HepG2 (cell line): ENCODE data around the gene SHISAL1. TPM values are rescaled to one million over a fixed set of nuclear protein-coding genes. Genes with fewer than 3 reads are reported as not detected.

Experiments
- ATAC-seq: fragments of 200-7000 bp; cut with Tn5 transposase; 3 replicates; pipeline ENCODE4 v1.9.1; 2020; ENCODE audit warnings: mild to moderate bottlenecking, moderate library complexity
- Bru-seq: library from RNA; stranded (reverse); fragments of 400-500 nt; gene quantifications from one replicate; lab custom pipeline; 2021; lab: Mats Ljungman, UMichigan
- BruChase-seq, 2 experiments: library from RNA; stranded (reverse); fragments of 400-500 nt; gene quantifications; one replicate each; lab custom pipeline; 2021; lab: Mats Ljungman, UMichigan
- BruUV-seq: library from RNA; stranded (reverse); fragments of 400-500 nt; replicated peaks from 2 replicates; lab custom pipeline; 2021; lab: Mats Ljungman, UMichigan
- CTCF ChIA-PET: fragments of 300-600 bp; formaldehyde crosslinking; extraction: SDS; loops from one replicate; lab custom pipeline; 2021; ENCODE audit warnings: low total read pairs, inconsistent platforms, low intra/inter-chr PET ratio; lab: Yijun Ruan, JAX
- POLR2A ChIA-PET: fragments of 350-600 bp; sonication (Branson Sonifier 250); formaldehyde crosslinking; loops from one replicate; lab custom pipeline; 2020; ENCODE audit warnings: antibody characterized with exemption, inconsistent platforms; lab: Yijun Ruan, JAX
- DNase-seq: peaks from one replicate; pipeline ENCODE4 v3.0.0-alpha.2; 2015; ENCODE audit warnings: low spot score
- FAIRE-seq: peaks from 3 replicates; lab custom pipeline; 2011; peaks lifted over from hg19 to GRCh38; lab: Jason Lieb, UNC
- H2AFZ ChIP-seq: one replicate; pipeline ENCODE4 v1.6.1; 2011; ENCODE audit warnings: low read length, inconsistent platforms
- H3K27ac ChIP-seq: fragments of 300-600 bp; 3 replicates; pipeline ENCODE4 v1.8.0; 2011; ENCODE audit warnings: mixed run types, mild to moderate bottlenecking, mixed read lengths, low read length, inconsistent platforms; ENCODE audit not compliant: insufficient read depth; ENCODE audit errors: extremely low read length
- H3K27me3 ChIP-seq, 2 experiments: fragments of 200-600 bp in 1 of 2; 2 replicates in 1 of 2; 3 replicates in 1 of 2; pipeline versions ENCODE4 v1.6.0 to v1.8.0; 2011; ENCODE audit warnings: low read length in 2 of 2, mild to moderate bottlenecking in 2 of 2, moderate library complexity in 2 of 2, inconsistent platforms in 1 of 2; ENCODE audit not compliant: insufficient read depth in 2 of 2, control insufficient read depth in 1 of 2
- H3K36me3 ChIP-seq, 2 experiments: fragments of 200-600 bp in 1 of 2; replicated peaks in 1 of 2; 2 replicates in 1 of 2; 3 replicates in 1 of 2; pipeline versions ENCODE4 v1.5.1 to v1.8.0; 2011; ENCODE audit warnings: low read length in 2 of 2, inconsistent platforms in 1 of 2; ENCODE audit not compliant: insufficient read depth in 2 of 2, control insufficient read depth in 1 of 2
- H3K4me1 ChIP-seq: 2 replicates; pipeline ENCODE4 v1.5.1; 2012; ENCODE audit warnings: low read length, inconsistent platforms; ENCODE audit not compliant: insufficient read depth
- H3K4me2 ChIP-seq: 2 replicates; pipeline ENCODE4 v1.6.0; 2011; ENCODE audit warnings: low read depth, low read length, inconsistent platforms
- H3K4me3 ChIP-seq, 3 experiments: fragments of 200-600 bp in 1 of 3; sonication (generic), shearing (Covaris generic) in 1 of 3; replicated peaks in 1 of 3; 2 replicates each; pipeline ENCODE4 v1.5.1; 2011 to 2016; ENCODE audit warnings: low read length in 3 of 3, inconsistent platforms in 2 of 3, low read depth in 2 of 3, mild to moderate bottlenecking in 2 of 3, control low read depth in 1 of 3, mixed read lengths in 1 of 3; ENCODE audit not compliant: insufficient read depth in 1 of 3
- H3K79me2 ChIP-seq: one replicate; pipeline ENCODE4 v1.6.1; 2011; ENCODE audit warnings: low read length, inconsistent platforms; ENCODE audit not compliant: insufficient read depth
- H3K9ac ChIP-seq: 2 replicates; pipeline ENCODE4 v1.6.0; 2011; ENCODE audit warnings: mild to moderate bottlenecking, low read depth, low read length, inconsistent platforms; ENCODE audit not compliant: insufficient read depth
- H3K9me3 ChIP-seq: 2 replicates; pipeline ENCODE4 v1.5.1; 2012; ENCODE audit warnings: mild to moderate bottlenecking, low read length
- H4K20me1 ChIP-seq: 2 replicates; pipeline ENCODE4 v1.6.0; 2011; ENCODE audit warnings: inconsistent platforms, mild to moderate bottlenecking, low read length, moderate library complexity; ENCODE audit not compliant: insufficient read depth
- ARNT2 ChIP-seq: sonication (generic); formaldehyde crosslinking; IDR thresholded peaks from 2 replicates; pipeline ENCODE4 v1.8.0; 2022; ENCODE audit warnings: mild to moderate bottlenecking, low read depth, missing genetic modification reagents, moderate library complexity
- ELK4 ChIP-seq: sonication (generic); formaldehyde crosslinking; IDR thresholded peaks from 2 replicates; pipeline ENCODE4 v1.9.0; 2021; ENCODE audit warnings: missing genetic modification reagents, borderline replicate concordance
- GTF3A ChIP-seq: sonication (generic); formaldehyde crosslinking; conservative IDR thresholded peaks from 2 replicates; pipeline ENCODE4 v1.4.0; 2020; ENCODE audit warnings: mild to moderate bottlenecking, missing genetic modification reagents
- ISL2 ChIP-seq: sonication (generic); formaldehyde crosslinking; IDR thresholded peaks from 2 replicates; pipeline ENCODE4 v1.5.0; 2020; ENCODE audit warnings: missing genetic modification reagents
- JDP2 ChIP-seq: sonication (generic); formaldehyde crosslinking; IDR thresholded peaks from 2 replicates; pipeline ENCODE4 v1.8.1; 2022; ENCODE audit warnings: missing genetic modification reagents, borderline replicate concordance
- PATZ1 ChIP-seq: sonication (generic); formaldehyde crosslinking; IDR thresholded peaks from 2 replicates; pipeline ENCODE4 v1.4.0; 2020; ENCODE audit warnings: missing genetic modification reagents
- SNAPC4 ChIP-seq: sonication (generic); formaldehyde crosslinking; IDR thresholded peaks from 2 replicates; pipeline ENCODE4 v1.4.0; 2020; ENCODE audit warnings: mild to moderate bottlenecking, missing genetic modification reagents
- ZNF549 ChIP-seq: sonication (generic); formaldehyde crosslinking; IDR thresholded peaks from 2 replicates; pipeline ENCODE4 v1.5.0; 2020; ENCODE audit warnings: missing genetic modification reagents
- ZNF792 ChIP-seq: IDR thresholded peaks from 2 replicates; pipeline ENCODE4 v1.6.1; 2016
- WGBS: methylation state at CpG from one replicate; pipeline ENCODE4 v1.1.6; 2017; ENCODE audit warnings: low lambda C conversion rate; 5-methylcytosine and 5-hydroxymethylcytosine counted together
- in situ Hi-C: cut with HindIII; loops from 2 replicates; pipeline ENCODE4 v1.10.0; 2017; ENCODE audit warnings: low pct_unique_long_range_greater_than_20kb; ENCODE audit not compliant: extremely low pct_ligation_motif_present
- intact Hi-C: fragments of 100-400 bp; cut with micrococcal nuclease; formaldehyde crosslinking; loops from one replicate; pipeline ENCODE4 v1.10.0; 2022; ENCODE audit not compliant: unreplicated experiment
- long read RNA-seq, 2 experiments: library from RNA in 1 of 2; library from polyadenylated mRNA in 1 of 2; stranded (forward) in 1 of 2; unstranded in 1 of 2; transcript quantifications; one replicate each; pipeline ENCODE4 v2.0.0, GENCODE V29; 2019 to 2022
- polyA minus RNA-seq, 3 experiments: library from RNA; depleted of rRNA, polyadenylated mRNA; stranded (reverse); fragments of >200 nt; gene quantifications; 2 replicates each; pipeline ENCODE4 v1.2.3, GENCODE V29; 2011; ENCODE audit warnings: low replicate concordance in 1 of 3
- polyA plus RNA-seq, 8 experiments: library from polyadenylated mRNA; depleted of rRNA in 3 of 8; stranded (reverse) in 7 of 8; unstranded in 1 of 8; fragments of >200 nt; fragmentation: Illumina TruSeq in 4 of 8; extraction: Trizol in 4 of 8; gene quantifications; 2 replicates each; pipeline versions ENCODE4 v1.2.1 to v1.2.3, GENCODE V29; 2011 to 2016; ENCODE audit warnings: low read depth in 4 of 8, missing spikeins in 1 of 8, mixed read lengths in 1 of 8; ENCODE audit not compliant: insufficient read depth in 1 of 8
- total RNA-seq, 5 experiments: library from RNA; depleted of rRNA; stranded (reverse); fragments of >200 nt; fragmentation: Illumina TruSeq; extraction: Trizol; gene quantifications; 2 replicates each; pipeline ENCODE4 v1.2.3, GENCODE V29; 2016; ENCODE audit warnings: low read depth in 1 of 5

Gene SHISAL1
- total RNA-seq (2016; rRNA removed; fragmentation: Illumina TruSeq; extraction: Trizol) = not detected in 2 replicates
- not detected in 2 replicates for total RNA-seq (2016; cell fraction: cytosol; rRNA removed; fragmentation: Illumina TruSeq; extraction: Trizol; ENCODE audit: low read depth)
- not detected in 2 replicates for total RNA-seq (2016; cell fraction: insoluble cytoplasmic fraction; rRNA removed; fragmentation: Illumina TruSeq; extraction: Trizol)
- total RNA-seq (2016; cell fraction: membrane; rRNA removed; fragmentation: Illumina TruSeq; extraction: Trizol) = not detected in 2 replicates
- total RNA-seq (2016; cell fraction: nucleus; rRNA removed; fragmentation: Illumina TruSeq; extraction: Trizol) = not detected in 2 replicates
- not detected in 2 replicates for polyA plus RNA-seq (2011; rRNA removed)
- polyA plus RNA-seq (2011; cell fraction: cytosol; rRNA removed) = not detected in 2 replicates
- polyA plus RNA-seq (2011; cell fraction: nucleus; rRNA removed) = not detected in 2 replicates
- polyA plus RNA-seq (2012) = not detected in 2 replicates
- polyA plus RNA-seq (2016; cell fraction: cytosol; fragmentation: Illumina TruSeq; extraction: Trizol; ENCODE audit: low read depth) = not detected in 2 replicates
- not detected in 2 replicates for polyA plus RNA-seq (2016; cell fraction: insoluble cytoplasmic fraction; fragmentation: Illumina TruSeq; extraction: Trizol; ENCODE audit: low read depth)
- not detected in 2 replicates for polyA plus RNA-seq (2016; cell fraction: membrane; fragmentation: Illumina TruSeq; extraction: Trizol; ENCODE audit: low read depth)
- polyA plus RNA-seq (2016; cell fraction: nucleus; fragmentation: Illumina TruSeq; extraction: Trizol; ENCODE audit: insufficient read depth, low read depth) = not detected in 2 replicates
- 0.04 and 16.2 TPM in 2 replicates for polyA minus RNA-seq (2011; rRNA and poly(A)+ RNA removed; ENCODE audit: low replicate concordance)
- polyA minus RNA-seq (2011; cell fraction: cytosol; rRNA and poly(A)+ RNA removed) = 0.09 TPM in 1 of 2 replicates, not detected in the other
- not detected in 2 replicates for polyA minus RNA-seq (2011; cell fraction: nucleus; rRNA and poly(A)+ RNA removed)
- Bru-seq, nascent RNA = not detected
- BruChase-seq, experiment 1, labeled RNA remaining after a 6-hour chase = not detected
- BruChase-seq, experiment 2, labeled RNA remaining after a 2-hour chase = not detected
- long read RNA-seq, experiment 1 = 0 reads
- long read RNA-seq, experiment 2 = 0 reads

GRCh38 chr22:44312766-44313165, at the start of gene SHISAL1:
TSS of gene SHISAL1 (minus strand) at chr22:44312951. CDS start at chr22:44300945, 12,006 bp downstream.
- Histone ChIP-seq H3K9me3 (no peaks in the 10 kb centered on the region), H4K20me1 (no peaks in the 10 kb centered on the region), H3K4me1 (no peaks in the 10 kb centered on the region), H3K4me2 (no peak within 1 kb of the TSS), H3K4me3 (no peak within 1 kb of the TSS), H3K27ac (no peak within 1 kb of the TSS), H3K36me3 (no peaks in the 10 kb centered on the region), H3K9ac (no peak within 1 kb of the TSS), H3K79me2 (no peaks in the 10 kb centered on the region), H3K27me3 (peaks cover 8 to 29% of the 10 kb centered on the region in 2 experiments; a peak in 4 of 5 replicates), H2AFZ (no peak within 1 kb of the TSS)
- FAIRE-seq = no peak
- intact Hi-C loops = no loop called here
- in situ Hi-C loops = no loop called here
- no peak for DNase-seq
- no peak for ATAC-seq
- WGBS = 6% methylated on average over 3 of the region's 12 CpGs
- BruUV-seq = no TSS peak
- POLR2A ChIA-PET = no interaction called here
- CTCF ChIA-PET = no interaction called here
- TF ChIP-seq ELK4 (no peak), ISL2 (CRISPR knock-in tag) (no peak), SNAPC4 (CRISPR knock-in tag) (no peak), ZNF792 (CRISPR knock-in tag) (no peak), PATZ1 (CRISPR knock-in tag) (no peak), GTF3A (CRISPR knock-in tag) (no peak), ARNT2 (CRISPR knock-in tag) (no peak), ZNF549 (no peak), JDP2 (CRISPR knock-in tag) (no peak)
